ENCODE results near the gene MED7. TPM values are rescaled to one million over a fixed set of nuclear protein-coding genes. Genes with fewer than 3 reads are reported as not detected.
A peak's percentile ranks its signal among the peaks of the same experiment; 100 is the strongest.

MED7 gene
- total RNA-seq, 6 experiments from 2014 or later, result 9.3 to 11.0 (median 10.7) TPM

DNA sequence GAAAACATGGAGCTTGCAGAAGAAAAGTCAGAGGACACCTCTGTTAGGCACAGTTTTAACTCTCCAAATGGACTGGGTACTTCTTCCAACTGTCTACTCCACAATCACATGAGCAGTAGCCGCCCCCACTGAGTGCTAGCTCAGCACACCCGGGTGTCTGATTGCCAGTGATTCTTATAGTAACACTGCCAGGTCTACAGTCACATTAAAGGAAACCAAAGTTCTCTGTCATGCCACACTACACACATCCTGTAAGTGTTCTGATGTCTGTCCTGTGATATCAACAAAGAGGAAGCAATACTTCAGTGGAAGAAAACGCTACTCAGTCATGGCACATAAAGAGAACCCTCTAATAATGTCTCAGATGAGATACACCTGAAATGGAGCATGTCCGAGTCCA is 33.7 kb downstream of the MED7 start, which contains the start of gene HAVCR2:
Gene HAVCR2, minus strand, starts transcription at position 69 of the 400 bp plus-strand sequence. Its CDS starts 61 bp downstream, at position 8.
- H3K9me3 Mint-ChIP-seq, result no peaks in the 10 kb centered on the region
- no peaks in the 10 kb centered on the region for H3K4me1 Mint-ChIP-seq (ENCODE audit: low read depth)
- no peaks in the 10 kb centered on the region for H3K36me3 Mint-ChIP-seq (ENCODE audit: low read depth)
- no peak for DNase-seq
- no peak for TF ChIP-seq CTCF (IDR thresholded peaks at IDR 0.05)
- peaks cover 13% of the 10 kb centered on the region; the same call in 1 of the 2 replicates for H3K27me3 Mint-ChIP-seq (ENCODE audit: insufficient read depth)
- H3K4me3 Mint-ChIP-seq, result no peak within 1 kb of the TSS
- no peak within 1 kb of the TSS for H3K27ac Mint-ChIP-seq

GRCh38 chr5:157107508-157107907 is 35.2 kb downstream of the MED7 start:
- Mint-ChIP-seq H3K36me3 (ENCODE audit: low read depth) (no peaks in the 10 kb centered on the region), H3K27me3 (ENCODE audit: insufficient read depth) (peaks cover 13% of the 10 kb centered on the region; the same call in 1 of the 2 replicates), H3K27ac (no peak overlapping the region), H3K4me3 (no peak overlapping the region), H3K4me1 (ENCODE audit: low read depth) (no peaks in the 10 kb centered on the region), H3K9me3 (no peaks in the 10 kb centered on the region)
- no peak for DNase-seq
- TF ChIP-seq CTCF (IDR thresholded peaks at IDR 0.05), result no peak

DNA sequence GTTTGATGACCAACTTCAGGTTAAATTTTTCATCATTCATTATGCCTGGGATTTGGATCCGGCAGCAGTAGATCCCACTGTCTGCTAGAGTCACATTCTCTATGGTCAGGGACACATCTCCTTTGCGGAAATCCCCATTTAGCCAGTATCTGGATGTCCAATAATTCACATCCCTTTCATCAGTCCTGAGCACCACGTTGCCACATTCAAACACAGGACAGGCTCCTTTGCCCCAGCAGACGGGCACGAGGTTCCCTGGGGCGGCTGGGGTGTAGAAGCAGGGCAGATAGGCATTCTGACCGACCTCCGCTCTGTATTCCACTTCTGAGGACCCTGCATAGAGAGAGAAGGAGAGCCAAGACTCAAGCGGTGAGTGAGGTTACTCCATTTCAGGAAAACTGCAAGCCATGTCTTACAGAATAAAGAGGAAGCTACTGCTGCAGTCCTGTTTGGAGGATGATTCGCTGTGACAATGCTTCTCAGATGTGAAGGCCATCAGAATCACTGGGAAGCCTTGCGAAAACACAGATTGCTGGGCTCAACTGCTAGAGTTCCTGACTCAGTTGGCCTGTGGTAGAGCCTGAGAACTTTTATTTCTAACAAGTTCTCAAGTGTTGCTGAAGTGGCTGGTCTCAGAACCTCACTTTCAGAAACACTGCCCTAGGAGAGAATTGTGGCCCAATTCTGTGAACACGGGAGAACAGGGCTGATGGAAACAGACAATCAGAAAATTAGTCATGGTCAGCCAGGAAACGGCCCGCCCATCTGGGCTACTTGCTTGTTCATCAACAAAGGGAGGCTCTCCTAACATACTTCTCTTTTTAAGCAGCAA is 35.8 kb downstream of the MED7 start:
- no peaks in the 10 kb centered on the region for H3K9me3 Mint-ChIP-seq
- peaks cover 13% of the 10 kb centered on the region; the same call in 1 of the 2 replicates for H3K27me3 Mint-ChIP-seq (ENCODE audit: insufficient read depth)
- H3K36me3 Mint-ChIP-seq (ENCODE audit: low read depth), result no peaks in the 10 kb centered on the region
- DNase-seq, result no peak
- TF ChIP-seq CTCF (IDR thresholded peaks at IDR 0.05), result no peak
- no peak overlapping the region for H3K4me3 Mint-ChIP-seq
- H3K27ac Mint-ChIP-seq, result no peak overlapping the region
- no peaks in the 10 kb centered on the region for H3K4me1 Mint-ChIP-seq (ENCODE audit: low read depth)

DNA sequence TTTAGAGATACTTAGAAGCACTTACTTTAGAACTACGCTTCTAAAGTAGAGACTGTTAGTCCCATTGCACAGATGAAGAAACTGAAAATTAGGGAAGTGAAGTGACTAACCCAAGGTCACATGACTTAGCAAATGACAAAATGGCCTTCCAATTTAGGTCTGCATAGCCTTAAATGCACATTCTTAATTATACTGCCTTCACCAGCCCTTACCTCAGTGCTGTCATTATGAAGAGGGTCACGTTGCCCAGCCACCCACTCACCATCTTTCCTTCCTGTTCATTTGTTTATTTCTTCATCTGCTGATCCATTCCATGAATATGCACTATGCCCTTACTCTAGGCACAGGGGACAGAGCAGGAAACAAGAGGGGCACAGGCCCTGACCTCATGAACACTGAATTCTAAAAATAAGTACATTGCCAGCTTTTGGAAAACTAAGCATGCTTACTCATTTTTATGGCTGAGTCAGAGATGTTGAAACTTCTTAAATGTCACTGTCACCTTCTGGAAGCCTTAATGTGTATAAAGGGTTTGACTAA is 42.5 kb downstream of the MED7 start:
- Mint-ChIP-seq H3K27me3 (ENCODE audit: insufficient read depth) (no peaks in the 10 kb centered on the region), H3K36me3 (ENCODE audit: low read depth) (no peaks in the 10 kb centered on the region), H3K27ac (peak overlapping the region; percentile 39; the same call in 1 of the 2 replicates), H3K4me3 (peak overlapping the region; percentile 8; the same call in 1 of the 2 replicates), H3K4me1 (ENCODE audit: low read depth) (peaks cover 13% of the 10 kb centered on the region), H3K9me3 (no peaks in the 10 kb centered on the region)
- TF ChIP-seq CTCF (IDR thresholded peaks at IDR 0.05), result no peak
- DNase-seq, result peak; percentile 54

DNA sequence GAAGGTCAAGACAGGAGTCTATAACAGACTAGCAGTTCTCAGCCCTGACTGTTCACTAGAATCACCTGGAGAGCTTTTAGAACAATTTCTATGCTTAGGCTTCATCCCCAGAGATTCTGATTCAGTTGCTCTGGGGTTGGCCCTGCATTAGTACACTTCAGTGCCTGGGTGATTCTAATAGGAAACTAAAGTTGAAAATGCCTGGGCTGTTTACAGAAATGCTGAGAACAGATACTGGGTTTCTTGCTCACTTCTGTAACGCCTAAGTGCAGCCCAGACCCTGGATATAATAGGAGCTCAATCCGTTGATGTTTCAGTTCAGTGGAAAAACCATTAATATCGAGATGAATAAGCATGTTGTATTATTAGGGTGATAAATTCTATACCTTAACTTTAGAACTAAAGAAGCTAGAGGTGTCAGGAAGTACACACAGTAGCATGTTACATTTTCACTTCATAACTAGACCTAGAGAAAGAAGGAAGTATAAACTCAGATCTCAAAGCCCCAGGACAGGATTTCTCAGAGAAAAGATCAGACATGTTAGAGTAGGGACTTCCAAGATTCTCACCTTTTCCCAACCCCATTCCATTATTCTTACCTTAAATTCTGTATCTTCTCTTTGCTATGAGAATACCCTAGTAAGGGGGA is 54.2 kb downstream of the MED7 start:
- Mint-ChIP-seq H3K27me3 (ENCODE audit: insufficient read depth) (peaks cover 2% of the 10 kb centered on the region; the same call in 1 of the 2 replicates), H3K9me3 (no peaks in the 10 kb centered on the region; the same call in 1 of the 2 replicates), H3K27ac (no peak overlapping the region), H3K36me3 (ENCODE audit: low read depth) (no peaks in the 10 kb centered on the region), H3K4me1 (ENCODE audit: low read depth) (no peaks in the 10 kb centered on the region), H3K4me3 (no peak overlapping the region)
- no peak for TF ChIP-seq CTCF (IDR thresholded peaks at IDR 0.05)
- DNase-seq, result no peak

Other genes starting within 250 kb of the MED7 start
- gene TIMD4, start 179.6 kb downstream of the MED7 start, total RNA-seq (2021; fragmentation: NEBNext Ultra II Directional; extraction: Animal tissue kit (Norgen Biotek cat#: 25700)), result not detected
- not detected for gene HAVCR1, start 83.7 kb downstream of the MED7 start, total RNA-seq (2021; fragmentation: NEBNext Ultra II Directional; extraction: Animal tissue kit (Norgen Biotek cat#: 25700))
- under 1 TPM in 1 of 6 experiments, not detected in 5; 0.07 TPM for gene HAVCR2, start 33.8 kb downstream of the MED7 start, total RNA-seq (2021; fragmentation: NEBNext Ultra II Directional; extraction: Animal tissue kit (Norgen Biotek cat#: 25700))
- not detected for gene GARIN3, start 23.4 kb upstream of the MED7 start, total RNA-seq (2021; fragmentation: NEBNext Ultra II Directional; extraction: Animal tissue kit (Norgen Biotek cat#: 25700))
- gene ITK, start 38.0 kb upstream of the MED7 start, total RNA-seq (2021; fragmentation: NEBNext Ultra II Directional; extraction: Animal tissue kit (Norgen Biotek cat#: 25700)), result not detected
- 10 to 100 TPM in 3 of 6 experiments, 1 to 10 TPM in 3; 7.1 to 20.0 (median 9.7) TPM for gene CYFIP2, start 123.3 kb upstream of the MED7 start, total RNA-seq (2021; fragmentation: NEBNext Ultra II Directional; extraction: Animal tissue kit (Norgen Biotek cat#: 25700))

Measured in HFFc6 (cell line).